Brain pericyte (primary cell): ENCODE measurements around the gene RXFP4.

Source experiments
- DNase-seq: peaks from one replicate; pipeline ENCODE4 v3.0.0-alpha.2; 2012; ENCODE audit warnings: low read depth, low spot score

RXFP4 gene

DNA sequence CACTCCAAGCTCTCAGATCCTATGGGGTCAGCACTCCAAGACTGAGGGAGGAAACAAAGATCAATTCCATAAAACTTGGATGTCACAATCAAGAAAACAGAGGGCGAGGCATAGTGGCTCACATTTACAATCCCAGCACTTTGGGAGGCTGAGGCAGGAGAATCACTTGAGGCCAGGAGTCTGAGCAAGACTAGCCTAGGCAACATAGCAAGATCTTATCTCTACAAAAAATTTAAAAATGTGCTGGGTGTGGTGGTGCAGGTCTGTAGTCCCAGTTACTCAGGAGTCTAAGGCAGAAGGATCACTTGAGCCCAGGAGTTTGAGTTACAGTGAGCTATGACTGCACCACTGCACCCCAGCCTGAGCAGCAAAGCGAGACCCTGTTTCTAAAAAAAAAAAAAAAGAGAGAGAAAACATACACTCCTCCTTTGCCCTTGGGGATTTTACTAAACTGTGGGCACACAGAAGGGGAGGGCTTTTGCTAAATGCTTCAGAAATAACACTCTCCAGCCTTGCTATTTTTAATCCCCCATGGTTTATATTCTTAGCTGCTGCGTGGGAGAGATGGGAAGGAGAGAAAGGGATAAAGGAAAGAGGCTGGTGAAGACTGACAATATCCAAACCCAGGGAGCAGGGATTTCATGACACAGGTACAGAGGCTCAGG lies 18.8 kb downstream of the RXFP4 start:
- no peak for DNase-seq

DNA sequence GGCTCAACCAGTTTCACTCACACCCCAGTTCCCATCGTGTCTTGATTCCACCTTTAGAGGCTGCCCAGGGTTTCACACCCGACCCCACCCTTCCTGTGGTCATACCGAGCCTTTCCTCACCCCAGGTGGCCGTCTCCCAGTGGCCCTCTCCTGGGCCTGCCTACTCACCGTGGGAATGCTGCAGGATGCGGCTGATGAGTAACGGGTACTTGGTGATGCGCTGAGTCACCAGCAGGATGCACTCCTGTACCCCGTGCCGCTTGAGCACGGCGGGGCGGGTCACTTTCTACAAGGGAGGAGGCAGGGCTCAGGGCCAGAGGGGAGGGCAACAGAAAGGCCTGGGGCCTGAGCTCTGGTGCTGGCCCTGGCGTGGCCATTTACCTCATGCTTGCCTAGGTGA lies 20.5 kb downstream of the RXFP4 start:
- peak; percentile 56 for DNase-seq

DNA sequence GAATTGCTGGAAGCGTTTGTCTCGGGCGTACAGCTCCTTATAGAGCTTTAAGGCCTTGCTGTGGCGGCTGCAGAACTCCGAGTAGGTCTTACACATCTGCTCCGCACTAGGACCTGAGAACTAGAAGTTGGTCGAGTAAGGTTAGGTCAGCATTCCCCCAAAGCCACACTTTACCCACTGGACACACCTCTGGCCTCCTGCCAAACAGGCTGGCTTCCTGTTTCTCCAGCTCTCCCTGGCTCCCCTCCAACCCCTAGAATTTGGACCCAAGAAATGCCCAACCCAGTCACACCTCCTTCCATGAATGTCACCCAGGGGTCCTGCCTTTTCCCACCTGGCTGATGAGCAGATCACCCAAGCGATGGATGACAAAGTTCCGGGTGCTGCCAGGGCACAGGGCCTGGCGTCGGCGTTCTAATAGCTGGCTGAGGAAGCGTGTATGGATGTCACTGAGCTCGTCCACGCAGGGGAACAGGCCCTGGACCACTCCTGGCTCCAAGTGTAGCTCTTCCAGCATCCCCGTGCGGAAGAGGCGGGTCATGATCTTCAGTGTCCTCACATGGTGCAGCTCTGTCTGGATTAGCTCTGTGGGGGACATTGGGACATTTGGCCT lies 21.3 kb downstream of the RXFP4 start:
- no peak for DNase-seq

DNA sequence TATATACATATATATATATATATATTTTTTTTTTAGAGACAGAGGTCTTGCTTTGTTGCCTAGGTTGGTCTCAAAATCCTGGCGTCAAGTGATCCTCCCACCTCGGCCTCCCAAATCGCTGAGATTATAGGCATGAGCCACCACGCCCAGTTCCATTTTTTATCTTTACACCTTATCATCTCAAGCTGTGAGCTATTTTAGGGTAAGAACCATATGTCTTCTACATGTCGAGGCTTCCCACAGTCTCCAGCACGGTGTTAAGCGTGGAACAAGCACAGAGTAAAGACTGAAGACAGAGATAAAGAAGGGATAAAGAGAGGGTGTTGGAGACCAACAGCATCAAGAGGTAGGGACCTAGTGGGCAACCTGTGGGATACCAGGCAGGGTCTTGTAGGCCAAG lies 22.8 kb downstream of the RXFP4 start:
- no peak for DNase-seq

DNA sequence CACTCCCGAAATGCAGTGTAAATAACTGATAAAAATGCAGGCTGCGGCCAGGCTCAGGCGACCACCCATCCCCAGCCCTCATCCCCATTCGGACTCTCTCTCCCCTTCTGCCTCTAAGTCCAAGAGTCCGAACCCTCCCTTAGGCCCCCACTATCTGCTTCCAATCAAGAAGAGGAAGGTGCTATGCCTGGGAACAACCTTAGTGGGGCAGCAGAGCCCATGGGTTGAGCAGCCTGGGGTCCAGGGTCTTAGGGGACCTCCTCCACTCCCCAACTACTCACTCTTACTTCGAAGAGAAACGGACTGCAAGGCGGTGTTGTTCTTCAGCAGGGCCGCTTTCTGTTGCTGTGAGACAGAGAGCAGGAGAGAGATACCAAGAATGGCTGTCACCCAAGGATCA lies 24.7 kb downstream of the RXFP4 start:
- no peak for DNase-seq

DNA sequence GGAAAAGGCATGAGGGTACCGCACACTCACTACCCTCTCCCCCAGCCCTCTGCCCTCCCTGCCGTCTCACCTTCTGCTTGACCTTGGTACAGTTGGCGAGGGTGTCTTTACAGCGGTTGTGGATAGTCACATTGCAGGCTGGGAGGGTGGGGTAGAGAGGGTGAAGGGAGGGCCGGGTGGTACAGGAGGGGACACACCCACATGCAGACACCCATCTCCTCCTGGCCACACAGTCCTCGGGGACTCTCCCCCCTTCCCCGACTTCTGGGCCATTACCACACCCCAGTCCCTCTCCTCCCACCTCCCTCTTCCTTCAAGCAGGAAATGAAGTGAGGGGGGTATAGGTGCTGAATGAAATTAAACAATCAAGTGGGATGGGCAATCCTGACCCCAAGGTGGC lies 25.3 kb downstream of the RXFP4 start:
- no peak for DNase-seq

DNA sequence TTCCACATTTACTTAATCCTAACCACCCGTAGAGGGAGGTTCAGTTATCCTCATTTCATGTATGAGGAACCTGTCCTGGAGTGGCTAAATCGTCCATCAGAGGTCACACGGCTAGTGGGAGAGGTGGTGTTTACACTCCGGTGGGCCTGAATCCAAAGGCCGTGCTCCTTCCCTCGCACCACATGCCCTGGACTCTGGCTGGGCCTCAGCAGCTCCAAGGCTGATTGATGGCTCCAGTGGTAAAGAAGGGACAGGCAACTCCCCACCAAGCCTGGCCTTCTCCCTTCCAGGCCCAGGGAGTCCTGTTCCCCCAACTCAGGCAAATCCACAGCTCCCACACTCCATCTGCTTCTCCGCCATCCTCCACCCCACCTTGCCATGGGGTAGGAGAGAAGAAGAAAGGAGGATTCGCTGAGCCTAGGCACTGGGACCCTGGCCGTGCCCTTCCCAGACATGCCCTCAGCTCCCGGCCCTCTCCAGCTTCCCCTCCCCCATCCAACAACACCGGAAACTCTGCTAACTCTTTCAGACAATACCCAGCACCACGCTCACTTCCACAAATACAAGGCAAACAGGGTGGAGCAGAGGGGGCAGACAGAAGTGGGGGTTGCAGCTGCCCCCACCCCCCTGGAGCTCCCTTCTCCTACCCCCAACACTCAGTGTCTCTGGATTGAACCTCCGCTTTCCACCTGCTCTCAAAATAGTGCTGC lies 26.1 kb downstream of the RXFP4 start:
- DNase-seq = no peak

DNA sequence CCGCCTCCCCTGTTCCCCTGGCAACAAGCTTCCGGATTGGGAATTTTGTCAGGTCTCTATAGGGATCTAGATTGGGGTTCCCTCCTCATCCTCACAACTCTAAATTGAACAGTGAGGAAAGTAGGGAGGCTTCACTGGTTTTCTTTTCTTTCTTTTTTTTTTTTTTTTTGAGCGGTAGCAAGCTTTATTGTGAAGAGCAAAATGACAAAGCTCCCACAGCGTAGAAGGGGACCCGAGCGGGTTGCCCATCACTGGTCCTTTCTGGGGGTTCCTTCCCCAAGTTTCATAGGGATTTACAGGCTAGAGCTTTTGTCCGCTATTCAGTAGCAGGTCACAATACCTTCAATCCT lies 26.6 kb downstream of the RXFP4 start:
- no peak for DNase-seq

DNA sequence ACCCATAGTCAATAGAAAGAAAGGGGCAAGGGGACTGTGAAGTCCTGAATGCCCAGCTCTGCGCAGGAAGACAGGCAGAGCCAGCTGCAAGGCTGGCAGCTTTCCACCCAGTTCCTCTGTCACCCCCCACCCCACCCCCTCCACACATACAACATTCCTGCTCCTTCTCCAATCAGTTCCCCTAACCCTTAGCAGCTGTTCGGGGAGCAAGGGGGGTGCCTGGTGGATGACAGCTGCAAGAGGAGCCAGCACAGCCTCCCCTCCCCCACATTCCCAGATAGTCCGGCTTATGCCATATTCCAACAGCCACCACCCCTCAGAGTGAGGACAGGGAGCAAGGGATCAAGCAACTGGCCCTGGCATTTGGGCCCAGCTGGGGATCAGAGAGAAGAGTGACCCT lies 27.2 kb downstream of the RXFP4 start:
- no peak for DNase-seq

DNA sequence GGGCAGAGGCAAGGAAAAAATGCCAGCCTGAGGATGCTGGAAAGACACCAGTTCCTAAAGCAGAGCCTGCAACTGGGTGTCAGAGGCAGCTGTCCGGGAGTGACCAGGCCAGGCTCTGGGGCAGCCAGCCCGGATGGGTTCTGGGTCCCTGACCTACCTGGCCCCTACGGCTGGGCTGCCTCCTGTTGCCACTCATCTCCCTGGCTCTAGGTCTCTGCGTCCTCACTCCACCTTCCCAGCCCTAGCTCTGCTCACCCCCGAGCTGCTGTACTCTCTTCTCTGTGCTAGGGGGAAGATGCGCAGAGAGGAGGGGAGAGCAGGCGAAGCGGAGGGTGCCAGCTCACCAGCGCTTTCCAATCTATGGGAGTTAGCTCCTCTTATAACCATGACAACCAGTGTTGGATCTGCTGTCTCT lies 27.9 kb downstream of the RXFP4 start:
- no peak for DNase-seq

DNA sequence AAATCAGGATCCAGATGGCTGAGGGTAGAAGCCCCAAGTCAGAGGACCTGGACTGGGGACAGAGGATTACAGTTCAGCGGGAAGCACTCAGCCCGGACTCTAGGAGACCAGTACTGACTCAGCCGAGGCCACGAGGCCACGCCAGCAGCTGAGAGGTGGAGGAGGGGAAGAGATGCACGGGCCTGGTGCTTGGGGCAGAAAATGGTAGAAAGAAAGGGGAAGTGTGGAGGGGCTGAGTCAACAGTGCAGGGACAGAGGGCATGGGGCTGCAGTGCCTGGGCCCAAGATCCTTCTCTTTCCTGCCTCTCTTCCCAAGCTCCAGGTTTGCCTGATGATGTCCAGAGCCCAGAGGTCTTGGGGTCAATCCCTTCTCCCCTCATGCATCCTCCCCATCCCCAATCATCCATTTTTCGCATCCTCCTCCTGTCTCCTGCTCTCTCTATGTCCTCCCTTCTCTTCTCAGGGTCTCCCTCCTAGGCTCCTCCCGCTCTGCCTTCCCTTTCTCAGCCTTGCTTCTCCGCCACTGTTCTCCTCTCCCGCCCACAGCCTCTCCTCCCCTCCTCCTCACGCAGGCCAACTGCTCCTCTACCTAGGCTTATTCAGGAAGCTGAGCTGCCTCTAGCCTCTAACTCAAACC lies 29.2 kb downstream of the RXFP4 start:
- no peak for DNase-seq

DNA sequence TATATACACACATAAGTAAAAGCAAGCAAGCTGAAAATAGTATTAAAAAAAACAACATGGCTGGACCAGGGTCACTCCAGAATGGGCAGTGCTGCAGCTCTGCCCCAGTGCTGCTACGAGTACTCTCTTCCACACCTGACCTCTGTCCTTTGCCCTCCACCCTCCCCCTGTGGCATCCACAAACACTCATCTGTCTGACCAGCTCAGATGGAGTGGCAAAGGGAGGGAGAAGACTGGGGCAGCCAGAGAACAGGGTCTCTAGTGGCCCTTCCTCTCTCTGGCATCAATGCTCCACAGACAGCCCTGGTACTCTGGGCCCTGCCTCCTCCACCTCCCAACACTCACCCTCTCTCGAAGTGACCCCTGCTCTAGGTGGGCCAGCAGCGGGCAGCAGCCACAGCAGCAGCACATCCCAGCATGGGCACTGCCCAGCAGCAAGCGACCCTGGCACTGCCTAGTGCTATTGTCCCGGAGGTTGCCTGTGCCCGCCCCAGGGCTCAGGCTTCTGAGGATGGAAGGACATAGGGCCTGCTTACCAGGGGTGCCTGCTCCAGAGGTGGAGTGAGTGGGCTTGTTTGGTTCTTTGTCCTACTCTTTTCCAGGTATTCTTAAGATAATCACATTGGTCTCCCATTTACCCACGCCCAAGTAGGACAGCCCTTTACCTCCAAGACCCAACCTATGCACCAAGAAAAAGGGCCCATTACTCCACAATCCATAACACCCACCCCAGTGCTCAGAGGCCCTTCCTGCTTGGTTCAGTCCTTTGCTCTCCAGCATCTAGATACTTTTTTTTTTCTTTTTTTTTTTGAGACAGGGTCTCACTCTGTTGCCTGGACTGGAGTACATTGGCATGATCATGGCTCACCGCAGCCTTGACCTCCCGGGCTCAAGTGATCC lies 30.7 kb downstream of the RXFP4 start:
- DNase-seq = no peak

DNA sequence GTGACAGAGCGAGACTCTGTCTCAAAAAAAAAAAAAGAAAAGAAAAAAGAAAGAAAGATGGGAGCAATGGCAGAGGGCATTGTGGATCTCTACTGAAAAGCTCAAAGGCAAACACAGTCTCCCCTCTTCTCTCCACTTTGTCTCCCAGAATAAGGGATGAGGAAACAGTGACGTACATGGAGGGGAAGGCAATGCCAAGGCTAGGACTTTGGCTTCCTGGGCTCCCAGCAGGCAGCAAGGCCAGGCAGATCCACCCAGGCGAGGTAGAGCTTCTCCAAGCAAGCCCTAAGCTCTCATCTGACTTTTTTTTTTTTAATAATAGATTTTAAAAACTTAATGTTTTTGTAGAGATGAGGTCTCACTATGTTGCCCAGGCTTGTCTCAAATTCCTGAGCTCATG lies 32.3 kb downstream of the RXFP4 start:
- DNase-seq = no peak

DNA sequence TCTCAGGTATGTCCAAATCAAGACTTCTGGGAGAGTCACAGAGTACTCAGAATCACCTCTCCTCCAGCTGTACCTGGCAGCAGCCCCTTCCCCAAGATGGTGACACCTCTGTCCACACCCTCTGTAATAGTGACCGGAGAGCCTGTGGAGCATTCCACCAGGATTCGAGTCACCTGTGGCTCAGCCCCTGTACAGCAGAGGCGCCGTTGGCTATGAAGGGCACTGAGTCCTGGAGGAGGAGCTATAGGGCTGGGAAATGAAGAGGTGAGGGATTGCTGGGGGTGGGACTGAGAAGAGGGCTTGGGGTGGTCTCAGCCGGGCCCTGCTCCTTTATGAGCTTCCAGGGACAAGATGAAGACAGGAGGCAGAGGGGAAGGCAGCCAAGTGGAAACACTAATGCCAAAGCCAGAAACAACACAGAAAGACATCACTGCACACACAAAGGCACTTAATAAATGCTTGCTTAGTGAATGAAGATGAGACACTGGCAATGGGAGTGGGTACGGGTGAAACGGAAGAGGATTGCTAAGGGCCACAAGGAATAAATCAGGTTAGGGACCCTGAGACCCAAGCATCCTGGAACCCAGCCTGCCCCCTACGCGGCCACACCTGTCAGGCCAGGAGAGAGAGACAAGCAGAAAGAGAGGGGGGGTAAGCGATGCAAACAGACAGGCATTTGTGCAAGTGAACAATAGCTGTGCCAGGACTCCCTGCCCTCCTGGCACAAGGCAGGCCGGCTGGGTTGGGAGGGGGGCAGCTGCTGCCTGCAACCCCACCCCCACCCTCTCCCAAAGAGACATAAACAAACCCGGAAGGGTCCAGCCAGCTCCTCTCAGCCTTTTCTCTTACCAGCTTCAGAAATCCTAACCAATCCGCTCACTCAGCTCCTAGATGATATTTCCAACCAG lies 33.0 kb downstream of the RXFP4 start:
- DNase-seq = no peak

DNA sequence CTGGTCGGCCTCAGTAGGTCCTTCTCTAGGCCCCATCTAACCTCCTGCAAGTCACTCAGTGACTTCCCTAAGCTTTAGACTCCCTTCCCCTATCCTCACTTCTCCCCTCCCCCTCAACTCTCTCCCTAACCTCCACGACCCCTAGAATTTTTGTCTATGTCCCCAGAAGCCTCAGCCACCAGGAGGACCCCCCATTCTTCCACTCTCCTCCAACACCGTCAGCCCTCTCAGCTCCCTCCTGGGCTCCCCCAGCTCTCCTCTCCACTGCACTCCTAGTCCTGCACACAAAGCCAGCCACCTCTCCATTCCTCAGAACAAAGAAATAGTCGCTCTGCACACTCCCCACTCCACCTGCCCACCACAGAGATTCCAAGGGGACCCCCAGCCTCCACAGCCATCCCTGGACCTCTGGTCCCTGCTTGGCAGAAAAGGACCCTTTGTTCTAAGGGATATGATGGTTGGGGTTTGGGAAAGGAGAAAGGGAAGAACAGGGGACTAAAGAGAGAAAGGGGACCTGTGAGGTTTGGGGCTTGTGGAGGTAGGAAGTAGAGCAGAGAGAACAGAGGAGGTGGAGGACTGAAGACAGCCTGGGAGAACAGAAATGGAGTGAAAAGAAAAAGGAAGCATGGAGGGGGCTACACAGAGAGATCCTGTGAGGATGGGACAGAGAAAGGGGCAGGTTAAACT lies 34.1 kb downstream of the RXFP4 start:
- no peak for DNase-seq

DNA sequence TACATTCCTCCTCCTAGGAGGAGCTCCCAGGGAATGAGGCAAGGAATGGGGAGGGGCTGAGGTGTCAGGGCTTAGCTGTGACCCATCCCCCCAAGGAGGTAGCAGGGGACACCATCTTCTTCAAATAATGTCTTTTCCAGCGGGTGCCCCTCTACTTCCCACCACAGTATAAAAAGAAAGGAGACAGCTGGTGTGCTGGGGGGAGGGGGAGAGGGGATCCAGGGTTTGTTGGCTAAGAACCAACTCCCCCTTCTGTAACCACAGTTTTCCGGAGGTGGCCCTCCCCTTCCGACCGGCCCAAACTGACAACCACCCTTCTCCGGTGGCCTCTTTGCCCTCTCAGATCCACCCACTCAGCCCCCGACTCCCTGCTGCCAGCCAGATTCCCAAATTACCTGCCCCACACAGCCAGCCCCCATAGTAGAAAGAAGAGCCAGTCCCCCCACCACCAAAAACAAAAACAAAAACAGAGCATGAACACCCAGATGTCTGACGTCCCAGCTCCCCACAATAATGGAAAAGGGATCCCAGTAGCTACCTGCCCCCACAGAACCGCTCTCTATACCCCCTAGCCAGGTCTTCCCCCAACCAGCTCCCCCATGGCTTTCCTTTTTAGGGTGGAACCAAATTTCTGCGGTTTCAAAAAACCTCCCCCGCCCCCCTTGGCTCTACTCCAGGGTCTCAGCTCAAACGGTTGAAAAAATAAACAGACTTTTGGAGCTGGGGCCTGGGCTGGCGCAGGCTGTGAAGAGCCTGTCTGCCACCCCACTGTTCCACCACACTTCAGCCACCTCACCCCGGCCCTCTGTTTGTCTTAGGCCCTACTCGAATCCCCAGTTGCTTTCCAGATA lies 34.8 kb downstream of the RXFP4 start:
- no peak for DNase-seq

DNA sequence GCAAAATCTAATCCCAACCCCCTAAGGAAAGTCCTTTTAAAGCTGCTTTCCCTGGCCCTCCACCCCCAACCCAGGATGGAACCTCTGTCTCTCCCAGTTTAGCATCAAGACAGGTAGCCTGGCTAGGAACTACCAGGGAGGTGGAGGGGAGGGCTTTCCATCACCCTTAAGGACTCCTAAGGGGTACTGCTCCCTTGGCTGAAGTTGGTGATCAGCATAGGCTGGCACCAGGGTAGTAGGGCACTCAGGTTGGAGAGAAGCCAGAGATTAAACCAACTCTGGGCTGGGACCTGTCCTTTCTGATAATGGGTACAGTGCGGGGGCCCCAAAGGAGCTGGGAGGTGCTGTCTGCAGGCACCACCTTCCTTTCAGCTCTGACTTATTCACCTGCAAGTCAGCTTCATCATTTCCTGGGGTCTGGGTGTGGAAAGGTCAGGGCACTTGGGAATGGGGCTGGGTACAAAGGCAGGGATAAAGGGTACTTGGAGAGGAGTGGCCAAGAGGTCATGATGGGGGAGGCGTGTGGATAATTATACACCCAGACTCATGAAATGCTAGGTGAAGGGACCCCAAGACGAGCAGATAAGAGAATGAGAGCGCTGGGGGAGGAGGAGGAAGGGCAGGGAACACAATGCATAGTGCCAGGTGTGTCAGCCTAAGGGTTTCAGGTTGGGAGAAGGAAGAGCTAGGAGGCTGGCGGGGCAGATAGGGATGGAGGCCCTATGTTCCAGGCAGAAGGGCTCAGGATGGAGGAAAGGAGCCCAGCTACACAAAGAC lies 35.7 kb downstream of the RXFP4 start:
- no peak for DNase-seq

DNA sequence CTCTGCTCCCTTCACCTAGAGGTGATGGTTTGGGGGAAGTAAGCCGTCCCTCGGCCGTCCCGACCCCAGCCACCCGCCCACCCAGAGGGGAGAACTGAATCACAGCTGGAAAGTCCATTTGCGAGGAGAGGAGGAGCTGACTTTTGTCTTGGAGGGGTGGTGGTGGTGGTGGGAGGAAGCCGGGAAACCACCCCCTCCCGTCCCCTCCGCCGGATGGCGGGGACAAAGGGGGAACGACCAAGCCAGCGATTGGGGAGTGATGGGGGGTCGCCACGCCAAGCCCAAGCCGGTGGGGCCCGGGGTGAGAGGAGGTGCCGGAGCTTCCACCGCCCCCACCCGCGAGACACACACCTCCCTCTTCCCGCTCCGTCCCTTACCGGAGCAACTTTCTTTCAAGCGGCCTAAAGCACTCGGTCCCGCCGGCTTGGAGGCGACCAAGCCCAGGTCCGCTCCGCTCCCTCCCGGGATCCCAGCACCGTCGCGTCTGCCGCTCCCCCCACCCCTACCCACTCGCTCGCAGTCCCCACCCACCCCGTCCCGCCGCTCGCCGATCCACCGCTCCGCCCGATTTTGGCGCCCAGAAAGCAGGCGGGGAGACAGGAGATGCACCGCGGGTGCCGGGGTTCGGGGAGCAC lies 36.4 kb downstream of the RXFP4 start:
- no peak for DNase-seq
